ENCODE results near the gene ARHGAP35. TPM values are rescaled to one million over a fixed set of nuclear protein-coding genes. Genes with fewer than 3 reads are reported as not detected.

ARHGAP35 gene
- polyA plus RNA-seq, 3 donors, result 8.3 to 14.8 (median 13.4) TPM

DNA sequence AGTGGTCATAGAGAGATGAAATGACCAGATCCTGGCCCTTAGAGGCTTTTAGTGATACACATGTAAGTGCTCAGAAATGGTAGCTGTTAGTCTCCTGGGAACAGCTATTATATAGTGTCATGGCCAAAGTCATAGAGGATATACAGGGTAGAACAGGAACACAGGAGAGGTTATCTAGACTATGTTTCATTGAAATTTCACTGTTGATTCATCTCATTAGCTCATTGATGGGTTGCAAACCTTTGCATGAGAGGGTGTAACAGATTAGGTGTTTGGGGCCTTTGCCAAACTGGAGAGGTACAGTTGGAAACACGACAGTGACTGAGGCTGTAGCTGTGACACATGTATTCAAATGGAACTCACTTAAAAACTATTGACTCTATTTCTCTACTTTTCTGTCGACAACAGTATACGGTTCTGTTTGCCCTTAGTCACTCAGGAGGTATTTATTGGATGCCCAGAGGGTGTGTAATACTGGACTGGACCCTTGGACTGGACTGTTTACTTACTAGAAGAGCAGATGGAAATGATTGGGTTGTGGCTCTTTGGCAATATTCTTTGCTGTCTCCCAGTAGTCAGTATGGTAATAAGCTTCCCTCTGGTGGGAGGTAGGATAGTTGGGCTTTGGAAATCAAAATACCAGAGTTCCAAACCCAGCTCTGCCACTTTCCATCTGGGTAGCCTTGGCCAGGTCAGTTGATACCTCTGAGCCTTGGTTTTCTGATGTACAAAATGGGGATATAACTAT is 29.8 kb downstream of the ARHGAP35 start:
- WGBS, 3 donors, result 16 to 67% (median 58%) methylated on average over 3 of the region's 3 CpGs
- H3K27ac ChIP-seq (ENCODE audit: low read depth, low read length), result no peak overlapping the region

DNA sequence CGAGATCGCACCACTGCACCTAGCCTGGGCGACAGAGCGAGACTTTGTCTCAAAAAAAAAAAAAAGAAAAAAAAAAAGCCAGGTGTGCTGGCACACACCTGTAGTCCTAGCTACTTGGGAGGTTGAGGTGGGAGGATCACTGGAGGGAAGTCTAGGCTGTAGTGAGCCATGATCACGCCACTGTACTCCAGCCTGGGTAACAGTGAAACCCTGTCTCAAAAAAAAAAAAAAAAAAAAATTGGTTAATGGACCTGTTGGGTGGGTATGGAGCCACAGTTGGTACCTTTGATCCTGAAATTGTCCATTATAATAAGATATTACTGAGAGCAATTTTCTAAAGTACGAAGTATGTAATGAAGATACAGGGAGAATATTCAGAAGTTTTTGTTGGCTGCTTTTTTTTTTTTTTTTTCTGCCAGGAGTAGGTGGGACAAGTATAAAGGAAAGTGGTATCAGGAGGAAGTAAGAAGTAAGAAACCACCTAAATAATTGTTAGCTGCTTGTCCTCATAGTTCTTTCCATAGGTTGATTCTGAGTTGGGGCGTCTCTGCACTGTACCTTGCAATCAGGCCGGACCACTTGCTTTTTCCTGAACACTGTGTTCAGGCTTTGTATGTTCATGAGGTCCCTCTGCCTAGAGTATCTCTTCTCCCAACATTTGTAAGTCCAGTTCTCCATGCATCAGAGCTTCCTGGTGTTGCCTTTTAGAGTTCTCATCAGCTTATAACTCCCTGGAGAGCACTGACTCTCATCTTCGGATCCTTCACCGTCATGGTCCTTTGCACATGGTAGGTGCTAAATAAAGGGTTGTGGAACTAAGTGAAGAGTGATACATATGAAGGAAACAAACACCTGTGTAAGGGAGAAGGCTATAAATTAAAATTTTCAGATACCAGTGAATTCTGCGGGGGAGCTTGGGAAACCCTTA is 31.7 kb downstream of the ARHGAP35 start:
- no peak overlapping the region for H3K27ac ChIP-seq (ENCODE audit: low read depth, low read length)
- WGBS, 3 donors, result 93 to 96% (median 94%) methylated on average over 11 of the region's 11 CpGs

DNA sequence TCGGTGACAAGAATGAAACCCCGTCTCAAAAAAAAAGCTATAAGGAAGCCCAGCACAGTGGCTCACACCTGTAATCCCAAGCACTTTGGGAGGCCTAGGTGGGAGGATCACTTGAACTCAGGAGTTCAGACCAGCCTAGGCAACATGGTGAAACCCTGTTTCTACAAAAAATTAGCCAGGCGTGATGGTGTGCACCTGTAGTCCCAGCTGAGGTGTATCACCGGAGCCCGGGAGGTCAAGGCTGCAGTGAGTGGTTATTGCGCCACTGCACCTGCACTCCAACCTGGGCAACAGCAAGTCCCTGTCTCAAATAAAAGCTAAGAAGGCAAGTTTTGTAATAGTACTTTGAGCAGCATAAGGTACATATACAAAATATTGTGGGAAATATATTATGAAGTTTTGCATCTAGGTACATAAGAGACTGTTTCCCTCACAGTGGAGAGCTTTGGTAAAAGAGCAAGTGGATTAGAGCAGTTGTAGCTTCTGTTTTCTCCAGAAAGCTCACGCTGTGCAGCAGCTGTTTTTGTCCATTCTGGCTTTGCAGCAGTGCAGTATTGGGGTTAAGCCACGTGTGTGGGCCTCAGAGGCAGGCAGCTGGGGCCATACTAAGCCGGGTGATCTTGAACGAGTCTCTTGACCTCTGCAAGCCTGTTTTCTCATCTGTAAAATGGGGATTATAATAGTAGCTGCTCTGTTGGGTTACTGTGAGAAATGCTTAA is 35.4 kb downstream of the ARHGAP35 start:
- 69 to 92% (median 90%) methylated on average over 10 of the region's 10 CpGs for WGBS, 3 donors

DNA sequence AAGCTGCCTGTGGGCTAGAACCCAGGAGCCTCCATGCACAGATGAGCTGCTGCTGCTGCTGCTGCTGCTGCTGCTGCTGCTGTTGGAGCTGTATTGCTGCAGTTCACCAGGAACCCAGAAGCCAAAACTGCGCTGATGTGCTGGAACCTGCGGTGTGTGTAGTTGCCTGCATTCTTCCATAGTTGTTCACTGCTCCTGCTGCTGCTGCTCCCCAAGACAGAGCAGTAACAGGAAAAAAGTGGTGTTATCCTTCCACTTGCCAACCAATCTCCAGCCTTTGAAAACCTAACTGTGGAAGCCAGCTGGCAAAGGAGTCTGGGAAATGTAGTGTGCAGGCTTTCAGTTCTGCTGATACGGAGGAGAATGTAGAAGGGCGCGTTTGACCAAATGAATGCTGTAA is 37.9 kb downstream of the ARHGAP35 start:
- WGBS, 3 donors, result 62 to 94% (median 66%) methylated on average over 5 of the region's 5 CpGs
- H3K27ac ChIP-seq (ENCODE audit: low read depth, low read length), result no peak overlapping the region

More for the DNA sequence above, 35.4 kb downstream of the ARHGAP35 start:
- no peak overlapping the region for H3K27ac ChIP-seq (ENCODE audit: low read depth, low read length)

DNA sequence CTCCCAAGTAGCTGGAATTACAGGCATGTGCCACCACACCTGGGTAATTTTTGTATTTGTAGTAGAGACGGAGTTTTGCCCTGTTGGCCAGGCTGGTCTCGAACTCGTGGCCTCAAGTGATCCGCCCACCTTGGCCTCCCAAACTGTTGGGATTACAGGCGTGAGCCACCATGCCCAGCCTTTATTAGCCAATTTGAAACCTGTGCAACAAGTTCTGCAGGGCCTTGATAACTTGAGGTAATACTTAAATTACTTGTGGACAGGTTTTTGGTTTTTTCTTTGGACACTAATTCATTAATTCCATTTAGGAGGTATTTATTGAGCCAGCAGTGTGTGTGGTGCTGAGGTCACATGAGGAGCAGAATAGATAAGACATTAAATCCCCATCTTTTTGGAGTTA is 39.5 kb downstream of the ARHGAP35 start:
- no peak overlapping the region for H3K27ac ChIP-seq (ENCODE audit: low read depth, low read length)
- 94 to 98% (median 94%) methylated on average over 5 of the region's 5 CpGs for WGBS, 3 donors

DNA sequence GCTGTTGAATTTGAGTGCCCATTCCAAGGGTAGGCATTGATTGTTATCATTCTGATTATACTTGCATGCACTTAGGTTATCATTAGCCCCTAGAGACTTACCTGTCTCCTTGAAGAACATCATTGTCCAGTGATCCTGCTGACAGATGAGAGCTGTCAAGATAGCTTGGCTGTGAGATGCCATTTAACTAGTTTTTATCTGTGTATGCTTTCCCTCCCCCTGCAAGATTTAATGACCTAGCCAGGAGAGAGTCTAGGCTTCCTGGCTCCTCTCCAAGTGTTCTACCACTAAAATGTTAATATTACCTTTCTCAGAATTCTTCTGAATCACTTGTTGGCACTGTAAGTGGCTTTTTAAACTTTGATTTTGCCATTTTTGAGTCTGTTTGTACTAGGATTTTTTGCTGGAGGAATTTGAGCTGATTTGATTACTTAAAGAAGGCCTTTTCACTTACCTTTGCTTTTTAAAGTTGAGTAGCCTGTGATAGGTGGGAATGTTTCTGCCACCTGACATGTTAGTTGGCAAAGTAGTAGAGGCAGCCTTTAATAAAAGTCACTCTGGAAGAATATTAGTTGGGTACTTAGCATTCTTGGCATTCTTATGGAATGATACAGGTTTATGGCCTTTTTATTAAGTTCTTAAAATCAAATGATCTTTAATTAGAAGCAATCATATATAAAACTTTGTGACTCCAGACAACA is 41.1 kb downstream of the ARHGAP35 start:
- H3K27ac ChIP-seq (ENCODE audit: low read depth, low read length), result no peak overlapping the region

DNA sequence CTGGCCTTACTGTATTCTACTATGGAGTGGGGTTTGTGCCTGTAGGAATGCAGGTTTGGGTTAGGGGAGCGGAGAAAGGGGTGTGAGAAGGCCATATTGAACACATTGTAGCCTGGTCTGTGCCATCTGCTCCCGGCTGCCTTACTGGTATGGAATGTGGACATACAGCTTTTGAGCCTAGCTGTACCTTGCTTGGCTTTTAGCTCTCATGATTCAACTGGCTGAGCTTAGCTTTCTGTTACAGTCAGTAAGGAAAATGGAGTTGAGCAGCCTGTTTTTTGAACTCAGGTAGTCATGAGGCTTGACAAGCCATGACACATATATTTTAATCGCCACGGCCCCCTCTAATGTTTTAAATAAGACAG is 41.6 kb downstream of the ARHGAP35 start:
- no peak overlapping the region for H3K27ac ChIP-seq (ENCODE audit: low read depth, low read length)
- WGBS, 3 donors, result 51 to 90% (median 88%) methylated on average over 4 of the region's 4 CpGs

DNA sequence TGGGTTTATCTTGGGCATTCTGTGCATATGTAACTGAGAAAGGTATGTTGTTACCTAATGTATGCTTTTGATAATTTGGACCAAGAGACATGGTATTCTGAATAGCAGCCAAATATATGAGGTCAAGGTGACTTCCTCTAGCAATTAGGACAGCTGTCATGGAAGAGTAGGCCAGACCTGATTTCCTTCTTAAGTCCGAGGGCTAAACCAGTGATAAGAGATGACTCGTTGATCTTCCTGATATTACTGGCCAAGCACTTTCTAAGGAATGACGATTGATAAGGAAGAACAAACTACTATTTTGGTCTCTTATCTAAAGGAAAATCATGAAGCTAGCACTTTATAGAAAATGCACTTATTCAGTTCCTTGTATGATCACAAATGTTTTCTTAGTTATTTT is 42.7 kb downstream of the ARHGAP35 start:
- H3K27ac ChIP-seq (ENCODE audit: low read depth, low read length), result no peak overlapping the region
- 24 to 32% (median 27%) methylated on average over 3 of the region's 3 CpGs for WGBS, 3 donors

DNA sequence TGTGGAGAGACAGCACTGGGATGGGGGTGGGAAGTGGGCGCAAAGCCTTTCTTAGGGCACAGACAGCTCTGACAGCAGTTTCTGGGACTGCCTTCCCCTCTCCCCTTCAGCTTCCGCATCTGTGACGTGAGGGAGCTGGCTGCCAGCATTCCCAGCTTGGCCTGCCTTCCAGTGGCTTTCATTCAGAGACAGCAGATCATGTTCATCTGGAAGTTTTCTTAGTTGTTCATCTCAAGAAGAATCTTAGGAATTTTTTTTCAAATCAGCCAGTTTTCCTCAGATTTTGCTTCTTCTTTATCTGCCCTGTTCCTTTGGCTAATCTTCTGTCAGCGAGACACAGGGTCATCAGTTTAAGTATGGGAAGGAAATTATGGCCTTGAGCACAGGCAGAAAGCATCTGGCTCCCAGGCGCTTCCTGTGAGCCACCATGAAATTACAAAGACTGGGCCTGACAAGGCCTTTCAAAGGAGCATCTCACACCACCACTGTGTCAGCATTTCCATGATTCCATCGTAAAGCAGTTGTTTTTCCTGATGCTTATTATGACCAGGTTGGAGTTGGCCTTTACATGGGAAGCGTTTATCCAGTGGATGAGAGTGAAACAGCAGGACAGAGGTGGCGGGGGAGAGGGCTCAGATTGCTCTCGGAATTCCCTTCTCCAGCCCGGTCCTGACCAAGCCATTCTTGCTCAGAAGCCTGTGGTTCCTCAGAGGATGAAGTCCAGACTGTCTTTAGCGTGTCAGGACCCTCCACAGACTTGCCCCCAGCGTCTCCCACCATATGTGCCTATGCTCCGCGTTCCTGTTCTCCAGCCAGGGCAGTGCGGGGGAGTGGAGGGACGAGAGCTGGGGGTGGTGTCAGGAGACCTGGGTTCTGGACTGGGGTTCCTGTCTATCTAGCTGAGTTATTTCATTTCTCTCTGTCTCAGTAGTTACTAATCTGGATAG is 43.6 kb downstream of the ARHGAP35 start:
- 54 to 81% (median 71%) methylated on average over 16 of the region's 16 CpGs for WGBS, 3 donors
- no peak overlapping the region for H3K27ac ChIP-seq (ENCODE audit: low read depth, low read length)

DNA sequence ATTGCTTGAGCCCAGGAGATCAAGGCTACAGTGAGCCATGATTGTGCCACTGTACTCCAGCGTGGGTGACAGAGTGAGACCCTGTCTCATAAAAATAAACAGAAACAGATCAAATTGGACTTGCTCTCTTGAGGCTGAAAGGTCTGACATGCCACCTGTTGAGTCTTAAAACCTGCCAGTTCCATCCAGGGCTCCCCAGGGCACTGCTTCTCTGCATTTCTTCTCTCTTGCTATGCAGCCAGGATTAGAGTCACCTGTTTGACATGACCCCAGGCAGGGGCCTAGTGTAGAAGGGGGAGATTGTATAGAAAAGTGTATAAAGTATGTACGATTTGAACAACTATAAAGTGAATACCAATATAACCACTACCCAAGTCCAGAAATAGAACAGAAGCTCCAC is 45.4 kb downstream of the ARHGAP35 start:
- WGBS, 3 donors, result 93 to 99% (median 96%) methylated on average over 2 of the region's 2 CpGs

DNA sequence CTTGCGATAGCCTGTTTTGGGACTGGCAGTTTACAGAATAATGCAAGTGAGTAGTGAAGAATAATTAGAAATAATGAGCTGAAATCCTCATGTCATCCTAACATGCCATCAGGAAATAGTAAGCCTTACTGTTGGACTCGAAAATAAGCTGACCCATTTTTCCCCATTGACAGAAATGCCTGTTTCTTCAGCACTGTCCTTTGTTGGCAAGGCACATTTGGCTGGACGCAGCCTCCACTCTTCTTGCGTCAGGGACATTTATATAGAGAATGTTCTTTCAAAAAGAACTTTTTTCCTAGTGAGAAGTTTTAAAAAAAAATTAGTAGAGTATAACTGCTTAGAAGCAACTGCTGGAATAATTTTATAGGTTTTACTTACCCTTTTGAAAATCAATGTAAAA is 47.1 kb downstream of the ARHGAP35 start:
- WGBS, 3 donors, result 63 to 80% (median 72%) methylated on average over 4 of the region's 4 CpGs
- H3K27ac ChIP-seq (ENCODE audit: low read depth, low read length), result no peak overlapping the region

More for the DNA sequence above, 45.4 kb downstream of the ARHGAP35 start:
- H3K27ac ChIP-seq (ENCODE audit: low read depth, low read length), result no peak overlapping the region

DNA sequence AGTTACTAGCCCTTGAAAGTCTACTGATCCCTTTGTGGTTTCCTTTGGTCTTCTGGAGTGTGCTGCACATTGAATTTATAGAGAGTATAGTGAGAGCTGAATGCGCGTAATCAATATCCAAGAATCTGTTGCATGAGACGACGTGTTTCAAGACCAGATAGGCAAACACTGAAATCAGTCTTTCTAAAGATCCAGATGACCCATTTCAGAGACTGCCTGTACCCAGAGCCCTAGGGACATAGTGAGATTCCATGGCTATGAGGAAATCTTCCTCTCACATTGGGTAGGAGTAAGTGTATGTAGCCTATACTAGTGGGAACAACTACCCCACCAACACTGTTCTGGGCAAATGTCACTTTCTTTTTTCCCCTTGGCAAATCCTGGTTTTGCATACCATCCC is 48.6 kb downstream of the ARHGAP35 start:
- 78 to 88% (median 86%) methylated on average over 4 of the region's 4 CpGs for WGBS, 3 donors
- H3K27ac ChIP-seq (ENCODE audit: low read depth, low read length), result no peak overlapping the region

Other genes starting within 250 kb of the ARHGAP35 start
- gene PTGIR, start 235.9 kb upstream of the ARHGAP35 start, polyA plus RNA-seq, result 1 to 10 TPM; 2.0 to 7.1 (median 3.5) TPM
- not detected for gene GNG8, start 224.8 kb upstream of the ARHGAP35 start, polyA plus RNA-seq
- 1 to 10 TPM in 2 of 3 donors, under 1 TPM in 1; 0.41 to 3.6 (median 1.3) TPM for gene DACT3, start 199.8 kb upstream of the ARHGAP35 start, polyA plus RNA-seq
- gene PRKD2, start 143.9 kb upstream of the ARHGAP35 start, polyA plus RNA-seq, result 10 to 100 TPM; 20.4 to 41.5 (median 26.7) TPM
- 10 to 100 TPM in 1 of 3 donors, 1 to 10 TPM in 2; 5.3 to 14.2 (median 6.7) TPM for gene FKRP, start 114.9 kb upstream of the ARHGAP35 start, polyA plus RNA-seq
- 10 to 100 TPM; 38.3 to 76.0 (median 59.2) TPM for gene STRN4, start 114.5 kb upstream of the ARHGAP35 start, polyA plus RNA-seq
- gene SLC1A5, start 72.4 kb upstream of the ARHGAP35 start, polyA plus RNA-seq, result 100 to 1,000 TPM in 1 of 3 donors, 10 to 100 TPM in 2; 32.4 to 154 (median 56.9) TPM
- 100 to 1,000 TPM in 2 of 3 donors, 10 to 100 TPM in 1; 60.1 to 160 (median 151) TPM for gene AP2S1, start 10.2 kb upstream of the ARHGAP35 start, polyA plus RNA-seq
- 1 to 10 TPM in 1 of 3 donors, under 1 TPM in 2; 0.15 to 1.6 (median 0.48) TPM for gene NPAS1, start 158.8 kb downstream of the ARHGAP35 start, polyA plus RNA-seq
- gene TMEM160, start 187.6 kb downstream of the ARHGAP35 start, polyA plus RNA-seq, result 10 to 100 TPM in 2 of 3 donors, not detected in 1; 35.5 to 61.1 TPM